MM.1S (cell line): ENCODE data around the gene TCF25.

Experiments used
- DNase-seq: peaks from one replicate; pipeline ENCODE4 v3.0.0-alpha.2; 2015
- H2AFZ ChIP-seq: fragments of 300-600 bp; sonication (generic); 2 replicates; pipeline ENCODE4 v1.6.0; 2016; ENCODE audit warnings: antibody characterized with exemption, low read length
- H3F3A ChIP-seq: fragments of 300-600 bp; sonication (generic); 2 replicates; pipeline ENCODE4 v1.6.1; 2016; ENCODE audit warnings: mild to moderate bottlenecking, antibody characterized with exemption, low read length, moderate library complexity, mixed read lengths; ENCODE audit not compliant: insufficient read depth
- H3K27ac ChIP-seq: fragments of 300-600 bp; sonication (generic); 2 replicates; pipeline ENCODE4 v1.5.1; 2016; ENCODE audit warnings: mild to moderate bottlenecking, low read length
- H3K27me3 ChIP-seq: fragments of 300-600 bp; sonication (generic); replicated peaks from 2 replicates; pipeline ENCODE4 v1.6.0; 2016; ENCODE audit warnings: low read length; ENCODE audit not compliant: insufficient read depth
- H3K36me3 ChIP-seq: fragments of 300-600 bp; sonication (generic); replicated peaks from 2 replicates; pipeline ENCODE4 v1.6.1; 2016; ENCODE audit warnings: mild to moderate bottlenecking, low read length, mixed read lengths; ENCODE audit not compliant: insufficient read depth
- H3K4me1 ChIP-seq: fragments of 300-600 bp; sonication (generic); 2 replicates; pipeline ENCODE4 v1.6.1; 2016; ENCODE audit warnings: low read length, mixed read lengths
- H3K4me2 ChIP-seq: fragments of 300-600 bp; sonication (generic); 2 replicates; pipeline ENCODE4 v1.6.0; 2016; ENCODE audit warnings: low read depth, low read length
- H3K4me3 ChIP-seq: fragments of 300-600 bp; sonication (generic); 2 replicates; pipeline ENCODE4 v1.5.1; 2016; ENCODE audit warnings: low read length, mixed read lengths
- H3K79me2 ChIP-seq: fragments of 300-600 bp; sonication (generic); 2 replicates; pipeline ENCODE4 v1.6.1; 2016; ENCODE audit warnings: mixed run types, low read length, mixed read lengths
- H3K9ac ChIP-seq: fragments of 300-600 bp; sonication (generic); 2 replicates; pipeline ENCODE4 v1.6.1; 2016; ENCODE audit warnings: low read length, mixed read lengths
- H3K9me2 ChIP-seq: fragments of 300-600 bp; sonication (generic); replicated peaks from 2 replicates; pipeline ENCODE4 v1.6.1; 2016; ENCODE audit warnings: mild to moderate bottlenecking, low read length, mixed read lengths; ENCODE audit not compliant: insufficient read depth
- H3K9me3 ChIP-seq: fragments of 300-600 bp; sonication (generic); replicated peaks from 2 replicates; pipeline ENCODE4 v1.6.1; 2016; ENCODE audit warnings: mild to moderate bottlenecking, low read length, mixed read lengths; ENCODE audit not compliant: insufficient read depth
- H4K20me1 ChIP-seq: fragments of 300-600 bp; sonication (generic); 2 replicates; pipeline ENCODE4 v1.6.1; 2016; ENCODE audit warnings: mild to moderate bottlenecking, low read length, moderate library complexity, mixed read lengths; ENCODE audit not compliant: insufficient read depth
- CTCF ChIP-seq: fragments of 300-600 bp; sonication (generic); IDR thresholded peaks from 2 replicates; pipeline ENCODE4 v1.5.1; 2016; ENCODE audit warnings: antibody characterized with exemption, low read length, mixed read lengths
- EZH2 ChIP-seq: fragments of 300-600 bp; sonication (generic); optimal IDR thresholded peaks from 2 replicates; pipeline ENCODE3; 2017; ENCODE audit warnings: low read depth, mild to moderate bottlenecking, antibody characterized with exemption, low read length, mixed read lengths
- EZH2phosphoT487 ChIP-seq: fragments of 300-600 bp; sonication (generic); IDR thresholded peaks from 2 replicates; pipeline ENCODE4 v1.6.1; 2018; ENCODE audit warnings: antibody characterized with exemption, low read length

The TCF25 gene

GRCh38 chr16:89923640-89924296 is 50.4 kb downstream of the TCF25 start:
- Histone ChIP-seq H3K9ac (no peak overlapping the region), H3K9me3 (no peaks in the 10 kb centered on the region), H3K79me2 (no peaks in the 10 kb centered on the region), H4K20me1 (no peaks in the 10 kb centered on the region), H3K9me2 (no peaks in the 10 kb centered on the region), H3K4me2 (peak overlapping the region; percentile 32; the same call in 1 of the 2 replicates), H3K27ac (no peak overlapping the region), H3K4me1 (0 out of 2 replicates have a peak, but pooled peaks cover 1% of the 10 kb centered on the region), H2AFZ (no peak overlapping the region), H3K36me3 (no peaks in the 10 kb centered on the region), H3K4me3 (no peak overlapping the region; the same call in 1 of the 2 replicates), H3F3A (no peaks in the 10 kb centered on the region), H3K27me3 (peaks cover 29% of the 10 kb centered on the region)
- DNase-seq, result no peak
- no peak for TF ChIP-seq EZH2
- no peak for TF ChIP-seq EZH2phosphoT487

GRCh38 chr16:89924297-89924924 is 51.0 kb downstream of the TCF25 start:
- Histone ChIP-seq H3K36me3 (no peaks in the 10 kb centered on the region), H3K4me2 (no peak overlapping the region), H3K4me1 (no peaks in the 10 kb centered on the region), H3K9me3 (no peaks in the 10 kb centered on the region), H3K4me3 (no peak overlapping the region), H3K27ac (no peak overlapping the region), H2AFZ (no peak overlapping the region), H3K79me2 (no peaks in the 10 kb centered on the region), H3K9ac (no peak overlapping the region), H3K27me3 (peaks cover 29% of the 10 kb centered on the region), H4K20me1 (no peaks in the 10 kb centered on the region), H3K9me2 (no peaks in the 10 kb centered on the region), H3F3A (no peaks in the 10 kb centered on the region)
- no peak for DNase-seq
- TF ChIP-seq EZH2phosphoT487 (no peak), CTCF (no peak)

GRCh38 chr16:89924925-89925307 is 51.5 kb downstream of the TCF25 start:
- no peaks in the 10 kb centered on the region for H4K20me1 ChIP-seq
- H3K27ac ChIP-seq, result no peak overlapping the region
- H3K9ac ChIP-seq, result no peak overlapping the region

GRCh38 chr16:89925596-89926079 is 52.2 kb downstream of the TCF25 start:
- H3K79me2 ChIP-seq, result no peaks in the 10 kb centered on the region
- H3K4me2 ChIP-seq, result peak overlapping the region; percentile 68; the same call in 1 of the 2 replicates
- no peaks in the 10 kb centered on the region for H3F3A ChIP-seq
- TF ChIP-seq CTCF (no peak), EZH2 (no peak), EZH2phosphoT487 (no peak)
- H3K27me3 ChIP-seq, result peaks cover 29% of the 10 kb centered on the region
- H3K9me2 ChIP-seq, result no peaks in the 10 kb centered on the region
- no peak overlapping the region for H3K27ac ChIP-seq
- H2AFZ ChIP-seq, result no peak overlapping the region
- H3K36me3 ChIP-seq, result no peaks in the 10 kb centered on the region
- H3K9ac ChIP-seq, result no peak overlapping the region
- peak overlapping the region; percentile 42; the same call in 1 of the 2 replicates for H3K4me3 ChIP-seq
- DNase-seq, result no peak
- no peaks in the 10 kb centered on the region for H4K20me1 ChIP-seq
- no peaks in the 10 kb centered on the region for H3K9me3 ChIP-seq
- H3K4me1 ChIP-seq, result no peaks in the 10 kb centered on the region

More at GRCh38 chr16:89924925-89925307, 51.5 kb downstream of the TCF25 start:
- Histone ChIP-seq H3F3A (no peaks in the 10 kb centered on the region), H3K27me3 (peaks cover 29% of the 10 kb centered on the region), H2AFZ (no peak overlapping the region), H3K4me2 (no peak overlapping the region), H3K79me2 (no peaks in the 10 kb centered on the region), H3K4me3 (no peak overlapping the region), H3K36me3 (no peaks in the 10 kb centered on the region), H3K9me2 (no peaks in the 10 kb centered on the region), H3K9me3 (no peaks in the 10 kb centered on the region), H3K4me1 (no peaks in the 10 kb centered on the region)
- no peak for TF ChIP-seq EZH2
- no peak for DNase-seq
